OCI-M2 (cell line): Measurements from ENCODE around the gene CD93.

Experiments
- DNase-seq: peaks from one replicate; lab custom pipeline; 2025; ENCODE audit not compliant: unreplicated experiment; lab: John Stamatoyannopoulos, UW

The CD93 gene, protein sequence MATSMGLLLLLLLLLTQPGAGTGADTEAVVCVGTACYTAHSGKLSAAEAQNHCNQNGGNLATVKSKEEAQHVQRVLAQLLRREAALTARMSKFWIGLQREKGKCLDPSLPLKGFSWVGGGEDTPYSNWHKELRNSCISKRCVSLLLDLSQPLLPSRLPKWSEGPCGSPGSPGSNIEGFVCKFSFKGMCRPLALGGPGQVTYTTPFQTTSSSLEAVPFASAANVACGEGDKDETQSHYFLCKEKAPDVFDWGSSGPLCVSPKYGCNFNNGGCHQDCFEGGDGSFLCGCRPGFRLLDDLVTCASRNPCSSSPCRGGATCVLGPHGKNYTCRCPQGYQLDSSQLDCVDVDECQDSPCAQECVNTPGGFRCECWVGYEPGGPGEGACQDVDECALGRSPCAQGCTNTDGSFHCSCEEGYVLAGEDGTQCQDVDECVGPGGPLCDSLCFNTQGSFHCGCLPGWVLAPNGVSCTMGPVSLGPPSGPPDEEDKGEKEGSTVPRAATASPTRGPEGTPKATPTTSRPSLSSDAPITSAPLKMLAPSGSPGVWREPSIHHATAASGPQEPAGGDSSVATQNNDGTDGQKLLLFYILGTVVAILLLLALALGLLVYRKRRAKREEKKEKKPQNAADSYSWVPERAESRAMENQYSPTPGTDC

GRCh38 chr20:23086056-23086566 lies at the start of gene CD93:
TSS of gene CD93 (minus strand) at chr20:23086324. CDS start at chr20:23086192, 132 bp downstream.
- no peak for DNase-seq

GRCh38 chr20:23133560-23133998 lies 47.5 kb upstream of the CD93 start:
- no peak for DNase-seq

DNA sequence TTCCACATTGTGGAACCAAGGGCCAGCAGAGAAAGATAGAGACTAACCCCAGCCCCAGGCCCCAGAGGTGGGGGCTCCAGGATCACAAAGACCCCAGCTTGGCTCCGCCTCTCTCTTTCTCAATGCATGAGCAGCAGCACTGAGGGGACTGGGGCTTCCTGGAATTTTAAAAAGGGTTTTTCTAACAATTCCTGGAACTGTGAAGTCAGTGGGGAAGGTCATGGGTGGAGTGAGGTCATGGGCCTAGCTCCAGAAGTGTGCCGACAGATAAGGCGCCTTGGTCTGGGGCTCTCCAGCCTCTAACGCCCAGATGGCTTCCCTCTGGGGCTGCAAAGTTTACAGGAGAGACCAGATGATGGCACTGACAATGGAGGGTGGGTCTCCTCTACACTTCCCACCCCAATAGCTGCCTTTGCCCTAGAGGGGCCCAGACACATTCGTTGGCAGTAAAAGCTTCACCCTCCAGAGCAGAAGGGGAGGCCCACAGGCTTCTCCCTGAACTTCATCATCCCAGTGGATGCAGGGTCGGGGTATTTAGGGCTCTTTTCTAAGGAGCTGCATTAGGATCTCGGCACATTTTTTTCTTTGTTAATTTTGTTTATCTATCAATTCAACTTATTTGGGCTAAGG lies 46.9 kb upstream of the CD93 start:
- no peak for DNase-seq

GRCh38 chr20:23132293-23132929 lies 46.3 kb upstream of the CD93 start:
- DNase-seq = no peak

DNA sequence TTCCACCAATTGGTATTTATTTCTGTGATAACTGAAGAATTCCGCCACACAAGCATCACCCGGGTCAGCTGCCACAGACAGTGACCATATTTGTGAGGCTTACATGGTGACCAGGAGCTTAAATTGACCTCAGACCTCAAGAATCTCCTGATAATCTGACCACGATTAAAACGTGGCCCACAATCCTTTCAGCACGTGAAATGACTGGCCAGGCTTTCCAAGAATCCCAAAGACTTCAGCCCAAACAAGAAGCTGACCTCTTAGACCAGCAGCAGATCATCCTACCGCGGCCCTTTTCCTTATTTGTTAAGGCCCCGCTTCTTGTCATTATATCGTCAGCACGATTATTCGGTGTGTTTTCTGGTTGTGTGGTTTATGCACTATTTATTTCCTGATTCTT lies 45.6 kb upstream of the CD93 start:
- no peak for DNase-seq

DNA sequence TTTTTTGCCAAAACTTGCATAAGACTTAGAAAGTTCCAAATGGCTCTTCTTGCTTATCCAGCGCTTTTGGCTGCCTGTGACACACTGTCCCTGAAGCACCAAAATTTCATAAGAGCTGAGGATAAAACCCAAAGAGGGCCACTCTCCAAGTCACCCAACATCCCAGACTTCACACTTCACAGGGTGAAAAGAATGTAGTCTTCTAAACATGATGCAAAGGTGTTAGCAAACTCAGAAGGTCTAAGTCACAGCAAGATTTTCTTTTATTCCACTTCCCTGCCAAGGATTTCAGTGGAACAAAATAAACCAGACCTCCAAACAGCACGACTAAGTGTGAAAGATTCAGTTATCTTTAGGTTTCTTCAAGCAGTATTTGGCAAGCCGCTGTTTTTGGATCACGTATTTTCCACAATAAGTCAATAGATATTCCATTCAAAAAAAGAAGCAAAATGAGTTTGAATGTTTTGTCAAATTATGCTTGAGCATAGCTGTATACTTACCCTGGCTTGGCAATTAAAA lies 44.6 kb upstream of the CD93 start:
- no peak for DNase-seq

DNA sequence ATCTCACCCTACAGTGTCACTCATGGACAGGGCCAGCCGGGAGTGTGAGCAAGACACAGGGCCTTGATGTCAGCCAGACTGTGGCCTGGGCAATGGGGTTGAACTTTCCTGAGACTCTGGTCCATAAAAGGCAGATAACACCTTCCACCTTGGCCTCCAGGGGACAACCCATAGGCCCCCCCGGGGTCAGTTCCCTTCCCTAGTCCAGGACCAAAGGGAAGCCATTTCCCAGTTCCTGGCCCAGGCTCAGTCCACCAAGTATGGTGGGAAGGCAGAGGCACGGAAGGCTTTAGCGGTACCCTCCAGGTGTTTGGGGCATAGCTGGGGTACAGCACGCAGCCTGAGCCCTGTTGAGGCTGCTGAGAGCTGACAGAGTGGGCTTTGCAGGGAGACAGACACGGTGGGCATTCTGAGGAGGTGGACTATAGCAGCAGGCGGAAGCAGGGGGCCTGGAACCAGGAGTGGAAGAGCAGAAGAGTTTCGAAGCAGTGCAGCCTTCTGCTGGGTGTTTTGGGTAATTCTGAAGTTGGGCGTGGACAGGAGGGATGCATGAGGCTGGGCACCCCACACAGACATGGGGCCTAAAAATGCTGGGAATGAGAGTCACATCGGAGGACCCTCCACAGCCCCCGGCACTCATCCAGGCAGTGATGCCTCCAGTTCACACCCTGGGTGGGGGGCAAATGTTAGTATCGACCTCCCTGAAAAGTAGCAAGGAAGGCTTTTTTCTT lies 43.9 kb upstream of the CD93 start:
- DNase-seq = no peak

- DNase-seq = no peak
Observed at GRCh38 chr20:23129266-23129665, 43.1 kb upstream of the CD93 start.

DNA sequence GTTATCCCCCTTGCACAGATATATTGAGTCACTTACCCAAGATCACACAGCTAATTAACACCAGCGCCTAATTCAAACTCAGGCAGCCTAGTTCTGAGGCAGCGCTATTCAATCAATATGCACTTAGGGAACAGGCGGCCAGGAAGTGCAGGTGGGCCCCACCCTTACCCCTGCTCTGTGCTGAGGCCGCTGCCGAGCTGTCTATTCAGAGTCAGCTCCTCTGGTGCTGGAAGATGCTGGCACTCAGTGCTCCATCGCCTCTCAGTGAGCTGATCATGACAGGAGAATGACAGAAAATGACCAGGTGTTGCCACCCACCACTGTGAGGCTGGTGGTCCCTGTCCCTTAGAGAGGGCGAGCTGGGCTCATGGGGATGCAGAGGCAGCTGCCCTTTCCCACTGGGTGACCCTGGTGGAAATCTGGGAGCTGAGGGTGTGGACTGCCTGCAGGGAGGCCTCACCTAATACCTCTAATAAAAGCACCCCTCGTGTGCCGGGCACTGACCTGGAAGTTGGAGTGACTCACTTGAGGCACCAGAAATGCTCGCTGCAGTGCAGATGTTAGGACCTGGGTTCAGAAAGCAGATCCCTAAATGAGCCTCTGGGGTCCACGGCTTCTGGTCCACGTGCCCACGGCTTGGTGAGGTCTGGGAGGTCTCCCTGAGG lies 42.5 kb upstream of the CD93 start:
- DNase-seq = no peak

DNA sequence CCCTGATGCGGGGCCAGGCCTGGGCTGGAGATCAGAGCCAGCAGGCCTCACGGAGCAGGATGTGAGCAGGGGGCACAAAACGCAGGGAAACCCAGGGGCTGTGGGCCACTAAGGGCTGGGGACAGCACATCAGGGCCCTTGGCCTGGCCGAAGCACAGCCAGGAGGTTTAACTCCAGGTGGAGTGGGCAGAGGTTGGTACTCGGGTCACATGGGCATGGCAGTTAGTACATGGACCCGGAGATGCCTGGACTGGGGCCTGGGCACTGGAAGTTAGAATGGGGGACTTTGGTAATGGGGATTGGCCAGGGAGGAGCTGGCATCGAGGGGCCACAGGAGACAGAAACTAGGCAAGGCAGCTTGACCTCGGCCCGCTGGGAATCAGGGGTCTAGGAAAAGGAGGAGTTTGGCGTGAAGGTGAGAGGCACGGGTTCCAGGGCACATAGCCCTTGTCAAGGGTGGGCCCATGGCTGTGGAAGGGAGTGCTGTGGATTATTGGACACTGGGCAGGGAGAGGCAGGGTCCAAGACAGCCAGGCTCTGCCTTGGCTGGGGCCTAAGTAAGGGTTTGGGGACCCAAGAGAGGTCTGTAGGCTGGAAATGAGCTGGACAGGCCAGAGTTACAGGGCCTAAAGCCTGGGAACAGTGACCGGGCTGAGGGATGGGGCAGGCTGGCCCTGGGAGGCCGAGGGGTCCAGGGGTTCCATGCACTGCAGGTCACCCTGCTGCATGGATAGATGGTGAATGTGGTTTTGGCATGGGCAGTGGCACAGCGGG lies 41.6 kb upstream of the CD93 start:
- DNase-seq = no peak

DNA sequence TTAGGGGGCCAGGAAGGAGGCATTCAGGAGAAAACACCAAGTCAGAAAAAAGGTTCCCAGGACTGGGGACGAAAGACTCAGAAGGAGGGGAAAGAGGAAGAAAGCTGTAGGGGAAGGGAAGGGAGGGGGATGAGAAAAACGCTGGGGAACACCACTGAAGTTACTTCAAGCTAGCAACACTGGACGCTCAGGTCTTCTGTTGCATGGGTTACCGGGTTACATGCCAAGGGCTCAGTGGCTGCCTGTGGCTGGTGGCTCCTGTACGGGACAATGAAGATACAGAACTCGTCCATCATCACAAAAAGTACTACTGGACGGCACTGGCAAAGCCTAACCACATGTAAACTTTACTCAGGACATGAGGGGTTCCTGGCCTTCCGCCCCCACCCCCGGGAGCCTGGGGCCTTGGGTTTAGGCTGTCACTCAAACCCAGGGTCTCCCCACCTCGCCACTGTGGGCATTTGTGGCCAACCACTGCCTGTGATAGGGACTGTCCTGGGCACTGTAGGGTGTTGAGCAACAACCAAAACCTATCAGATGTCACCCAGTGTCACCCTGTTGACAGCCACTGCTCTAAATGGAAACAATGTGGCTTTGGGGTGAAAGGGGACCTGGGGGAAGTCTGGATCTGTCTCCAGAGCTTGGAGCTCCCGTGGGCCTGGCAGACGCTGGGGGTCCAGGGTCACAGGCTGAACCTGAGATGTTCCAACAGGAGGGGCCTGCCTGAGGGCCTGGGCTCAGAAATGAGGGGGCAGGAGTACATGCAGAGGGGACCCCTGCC lies 40.3 kb upstream of the CD93 start:
- DNase-seq = no peak

DNA sequence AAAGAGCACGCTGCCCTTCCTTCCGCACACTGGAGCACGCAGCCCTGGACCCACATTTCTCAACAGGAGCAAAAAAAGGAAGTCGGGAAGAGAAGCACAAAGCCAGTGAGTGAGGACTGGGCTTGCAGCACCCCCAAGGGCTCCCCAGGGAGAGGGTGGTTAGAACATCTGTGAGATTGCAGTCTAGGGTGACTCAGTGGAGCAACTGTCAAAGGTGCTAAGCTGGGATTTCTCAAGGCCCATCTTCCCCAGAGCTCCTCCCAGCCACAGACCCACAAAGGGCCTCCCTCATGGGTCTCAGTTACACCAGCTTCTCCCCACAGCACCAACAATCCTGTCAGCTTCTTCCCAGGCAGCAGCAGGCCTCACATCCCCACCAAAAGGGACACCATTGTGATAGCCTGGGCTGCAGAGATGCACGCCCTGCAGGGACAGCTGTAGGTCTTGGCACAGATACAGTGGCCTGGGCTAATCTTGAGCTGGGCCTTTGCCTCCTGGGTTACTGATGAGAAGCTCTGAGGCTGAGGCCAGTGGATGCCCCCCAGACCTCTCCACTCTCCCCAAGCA lies 39.6 kb upstream of the CD93 start:
- DNase-seq = no peak

DNA sequence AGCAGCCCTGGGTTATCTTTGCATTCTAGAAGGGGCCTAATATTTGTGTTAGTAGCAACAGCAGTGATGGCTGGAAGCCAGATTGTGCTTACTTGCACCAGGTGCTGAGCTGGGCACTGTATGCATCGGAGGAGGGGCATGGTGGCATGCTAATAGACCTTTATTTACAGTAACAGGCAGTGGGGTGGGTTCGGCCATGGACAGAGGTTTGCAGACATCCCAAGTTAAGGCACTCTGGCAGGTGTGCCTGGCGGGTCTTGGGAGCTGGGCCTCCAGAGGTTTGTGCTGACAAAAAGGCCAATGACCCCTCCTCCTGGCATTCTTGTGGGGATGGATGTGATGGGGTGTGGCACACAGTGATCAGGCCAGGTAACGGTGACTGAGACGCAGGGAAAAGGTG lies 39.0 kb upstream of the CD93 start:
- DNase-seq = no peak

DNA sequence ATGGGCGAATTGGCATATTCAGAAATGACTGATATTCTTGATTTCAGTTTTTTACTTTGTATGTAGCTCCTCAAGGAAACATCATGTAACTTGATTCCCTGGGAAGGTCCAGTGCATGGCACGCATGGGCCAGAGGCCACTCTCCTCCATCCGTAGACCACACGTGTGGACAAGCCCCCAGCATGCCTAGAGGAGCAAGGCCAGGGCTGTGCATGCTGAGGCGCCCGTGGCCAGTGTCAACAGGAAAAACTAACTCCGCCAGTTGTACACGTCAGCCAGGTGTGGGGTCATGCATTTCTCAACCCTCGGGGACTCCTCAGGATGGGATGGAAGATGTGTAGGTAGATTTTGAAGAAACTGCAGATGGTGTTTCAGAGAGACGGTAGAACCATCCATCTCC lies 37.8 kb upstream of the CD93 start:
- DNase-seq = no peak

DNA sequence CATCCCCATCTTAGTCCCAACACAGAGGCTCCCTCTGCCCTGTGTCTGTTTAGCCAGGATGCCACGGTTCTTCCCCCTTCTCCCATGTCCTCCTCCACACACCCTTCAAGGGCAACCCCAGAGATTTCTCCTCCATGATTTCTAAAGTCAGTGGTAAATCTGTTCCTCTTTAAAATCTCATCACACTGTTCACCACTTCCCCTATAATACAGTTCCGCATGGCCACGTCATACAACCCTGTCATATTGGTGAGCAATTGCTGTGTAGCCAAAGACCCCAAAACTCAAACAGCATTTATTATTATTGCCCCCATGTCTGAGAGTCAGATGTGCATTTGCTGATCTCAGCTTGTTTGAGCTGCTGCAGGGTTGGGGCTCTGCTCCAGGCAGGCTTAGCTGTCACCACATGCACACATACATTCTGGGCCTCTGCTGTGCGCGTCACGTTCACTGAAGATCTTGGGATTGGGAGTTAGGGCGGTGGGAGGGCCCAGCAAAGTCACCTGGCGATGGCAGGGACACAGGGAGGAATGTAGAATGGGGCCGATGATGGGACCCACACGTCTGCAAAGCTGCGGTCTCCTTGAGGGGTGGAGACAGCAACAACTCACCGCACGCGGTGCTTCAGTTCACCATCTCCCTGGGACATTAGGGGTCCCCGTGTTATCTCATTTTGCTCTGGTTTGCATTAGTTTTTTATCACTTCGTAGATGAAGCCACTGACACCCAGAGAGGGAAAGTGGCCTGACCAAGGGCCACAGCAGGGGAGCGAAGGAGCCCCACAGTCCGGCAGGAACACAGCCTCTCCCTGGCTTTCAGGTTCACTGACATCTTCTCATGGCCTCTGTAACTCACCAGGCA lies 36.9 kb upstream of the CD93 start:
- no peak for DNase-seq

DNA sequence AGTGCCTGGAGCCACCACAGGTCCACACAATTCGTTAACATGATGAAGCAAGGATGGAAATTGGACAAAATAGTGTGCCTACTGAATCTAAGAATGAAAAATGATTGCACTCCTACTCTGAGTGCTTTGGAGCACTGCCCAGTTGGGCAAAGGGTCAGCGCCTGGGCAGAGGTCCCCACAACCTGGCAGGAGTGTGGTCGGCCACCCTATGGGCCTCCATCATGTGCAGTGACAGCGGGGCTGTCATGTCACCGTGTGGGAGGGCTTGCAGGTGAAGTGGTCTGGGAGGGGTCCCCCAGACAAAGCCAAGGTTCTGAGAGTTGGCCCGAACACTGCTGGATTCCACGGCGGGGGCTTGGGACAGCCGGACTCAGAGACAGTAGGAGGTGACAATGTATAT lies 36.2 kb upstream of the CD93 start:
- no peak for DNase-seq

- no peak for DNase-seq
Observed at GRCh38 chr20:23121751-23122320, 35.7 kb upstream of the CD93 start.
